Measurements from ENCODE around the gene SACM1L.

Gene SACM1L

DNA sequence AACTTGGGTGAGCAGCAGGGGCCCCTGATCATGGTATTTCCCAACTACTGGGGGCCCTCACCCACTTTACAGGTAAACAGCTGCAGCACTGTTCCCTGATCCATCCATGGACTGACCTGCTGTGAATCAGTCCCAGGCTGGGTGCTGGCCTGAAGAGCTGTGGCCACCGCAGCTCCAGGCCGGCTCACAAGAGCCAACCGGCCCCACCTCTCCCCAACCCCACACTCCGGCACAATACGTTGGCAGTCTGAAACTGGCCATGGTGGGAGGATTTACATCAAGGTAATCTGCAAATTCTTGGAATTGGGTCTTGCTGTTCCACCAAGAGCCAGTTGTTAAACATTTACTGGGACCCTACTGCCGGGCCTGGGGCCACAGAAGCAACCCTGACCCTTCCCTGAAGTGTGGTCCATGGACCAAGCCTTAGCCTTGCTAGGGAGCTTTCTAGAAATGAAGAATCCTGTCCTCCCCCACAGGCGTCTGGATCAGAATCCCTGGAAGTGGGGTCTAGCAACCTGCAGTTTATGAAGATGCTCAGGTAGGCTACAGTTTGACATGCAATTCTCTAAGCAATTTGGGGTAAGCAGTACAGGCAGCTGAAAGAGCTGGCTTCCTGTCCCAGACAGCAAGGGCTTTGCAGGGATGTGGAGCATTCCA lies 103.4 kb downstream of the SACM1L start:
- no peak for DNase-seq

DNA sequence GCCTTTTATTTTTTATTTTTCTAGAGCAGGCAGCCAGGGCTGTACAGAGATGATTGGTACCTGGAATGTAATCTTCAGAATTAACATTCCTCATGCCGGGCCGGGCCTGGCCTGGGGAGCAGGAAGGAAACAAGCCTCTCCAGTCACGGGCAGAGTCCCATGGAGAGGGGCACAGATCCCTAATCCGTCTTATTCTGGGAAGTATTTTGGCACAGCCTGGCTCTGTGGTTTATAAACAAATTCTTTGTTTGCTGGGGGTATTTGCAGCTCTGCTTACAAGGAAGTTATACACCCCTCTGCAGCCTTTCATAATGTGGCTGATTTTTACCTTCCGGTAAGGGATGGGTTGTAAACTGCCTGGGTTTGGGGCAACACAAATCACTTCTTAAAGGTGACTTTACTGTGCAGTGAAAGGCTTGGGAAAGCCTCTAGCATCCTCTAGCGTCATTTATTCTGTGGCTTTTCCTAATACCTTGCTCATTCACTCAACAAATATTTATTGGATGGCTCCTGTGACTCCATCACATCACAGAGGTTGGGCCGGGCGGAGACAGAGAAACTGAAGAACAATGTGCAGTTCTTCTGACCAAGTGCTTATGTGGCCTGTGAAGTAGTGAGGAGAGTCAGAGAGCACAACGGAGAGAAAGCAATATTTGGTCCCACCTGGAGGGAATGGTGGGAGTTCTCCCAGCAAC lies 104.4 kb downstream of the SACM1L start:
- no peak for DNase-seq

DNA sequence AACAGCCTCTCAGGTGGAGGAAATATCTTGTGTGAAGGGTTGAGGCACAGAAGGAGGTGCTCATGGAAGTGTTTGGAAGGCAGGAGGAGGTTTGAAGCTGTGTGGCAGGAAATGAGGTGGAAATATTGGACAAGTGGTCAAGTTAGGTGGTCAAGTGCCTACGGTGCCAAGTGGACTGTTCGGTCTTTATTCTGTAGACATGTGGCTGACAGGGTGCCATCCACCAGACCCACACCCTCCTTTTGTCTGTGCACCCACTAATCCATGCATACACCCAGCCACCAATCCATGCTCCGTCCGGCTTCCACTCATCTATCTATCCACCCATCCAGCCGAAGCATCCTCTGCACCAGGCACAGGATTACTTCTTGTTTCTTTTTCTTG lies 105.0 kb downstream of the SACM1L start:
- no peak for DNase-seq

DNA sequence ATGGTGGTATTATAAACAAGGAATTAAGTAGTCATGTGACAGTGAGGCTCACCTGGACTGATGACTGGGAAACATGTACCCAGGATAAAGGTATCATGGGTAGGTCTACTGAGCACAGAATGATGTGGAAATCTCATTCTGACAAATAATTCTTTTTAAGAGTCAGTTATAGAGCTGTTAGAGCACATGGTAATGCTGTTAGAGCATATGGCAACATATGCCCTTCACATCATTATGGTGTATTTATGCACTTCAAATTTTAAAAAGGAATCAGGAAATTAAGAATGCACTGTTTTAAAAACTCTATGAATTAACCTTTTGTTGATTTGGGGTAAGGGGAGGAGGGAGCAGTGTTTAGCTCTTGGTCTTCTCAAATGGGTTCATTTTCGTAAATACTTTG lies 105.5 kb downstream of the SACM1L start:
- DNase-seq, result no peak
